GM19372 (cell line): ENCODE measurements around the gene LGI2.

Experiments used
- ATAC-seq: cut with Tn5 transposase; IDR thresholded peaks from one replicate; pipeline ENCODE4 v1.9.1; 2021; ENCODE audit warnings: mild to moderate bottlenecking, low read depth, moderate library complexity; ENCODE audit not compliant: unreplicated experiment

The LGI2 gene

DNA sequence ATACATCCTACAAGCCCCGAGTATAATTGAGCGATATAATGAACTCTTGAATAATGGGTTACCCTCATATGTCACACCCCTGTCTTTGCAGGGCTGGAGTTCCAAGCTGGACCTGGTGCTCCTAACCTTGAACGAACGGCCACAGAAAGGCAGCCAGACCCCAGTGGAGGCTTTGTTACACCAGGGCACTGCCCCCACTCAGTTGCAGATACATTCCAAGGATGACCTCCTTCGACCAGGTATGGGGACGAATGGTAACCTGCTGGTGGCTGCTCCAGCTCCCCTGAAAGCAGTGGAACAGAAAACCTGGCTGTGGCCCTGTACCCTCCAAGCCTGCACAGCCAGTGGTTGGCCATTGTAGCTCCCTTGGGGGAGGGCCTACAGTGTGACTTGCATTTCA is 61.3 kb downstream of the LGI2 start:
- no peak for ATAC-seq

DNA sequence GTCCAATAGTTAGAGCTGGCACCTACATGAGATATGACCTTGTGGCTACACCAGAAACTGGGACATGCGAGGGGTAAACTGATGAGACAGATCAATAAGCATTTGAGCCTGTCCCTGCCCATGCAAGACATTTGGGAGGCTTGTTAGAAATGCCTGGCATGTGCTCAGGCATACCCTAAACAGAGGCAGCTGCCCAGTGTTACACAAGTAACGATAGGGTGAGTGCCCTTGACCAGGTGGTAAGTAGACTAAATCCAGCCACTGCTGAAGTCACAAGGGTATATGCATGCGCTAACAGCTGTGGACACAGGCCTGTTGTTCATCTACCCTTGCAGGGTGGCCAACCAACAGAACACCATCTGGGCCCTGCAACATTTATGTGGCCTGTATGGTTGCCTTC is 61.8 kb downstream of the LGI2 start:
- no peak for ATAC-seq

DNA sequence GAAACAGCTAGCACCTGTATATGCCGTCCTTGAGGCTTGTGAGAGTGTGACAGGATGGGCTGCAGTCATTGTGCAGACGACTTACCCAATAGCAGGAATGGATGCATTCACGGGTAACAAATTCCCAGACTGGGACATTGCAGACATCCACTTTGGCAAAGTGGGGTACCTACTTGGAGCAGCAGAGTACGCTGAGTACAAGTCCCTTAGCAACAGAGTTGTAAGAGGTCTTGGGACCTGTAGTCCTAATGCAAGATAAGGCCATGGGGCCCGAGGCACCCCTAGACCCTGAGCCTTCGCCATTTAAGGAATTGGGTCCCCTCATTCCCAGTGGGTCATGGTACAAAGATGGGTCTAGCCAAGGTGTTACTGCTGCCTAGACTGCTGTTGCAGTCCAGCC is 62.5 kb downstream of the LGI2 start:
- no peak for ATAC-seq

DNA sequence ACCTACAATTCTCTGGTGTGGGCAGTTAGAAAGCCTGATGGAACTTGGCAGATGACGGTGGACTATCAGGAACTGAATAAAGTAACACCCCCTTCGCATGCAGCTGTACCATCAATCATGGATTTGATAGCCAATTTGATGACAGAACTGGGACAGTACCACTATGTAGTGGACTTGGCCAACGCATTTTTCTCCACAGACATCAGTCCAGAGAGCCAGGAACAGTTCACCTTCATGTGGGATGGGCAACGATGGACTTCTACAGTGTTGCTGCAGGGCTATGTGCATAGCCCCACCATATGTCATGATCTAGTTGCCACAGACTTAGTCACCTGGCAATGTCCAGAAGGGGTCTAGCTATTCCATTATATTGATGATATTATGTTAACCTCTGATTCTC is 63.4 kb downstream of the LGI2 start:
- no peak for ATAC-seq

DNA sequence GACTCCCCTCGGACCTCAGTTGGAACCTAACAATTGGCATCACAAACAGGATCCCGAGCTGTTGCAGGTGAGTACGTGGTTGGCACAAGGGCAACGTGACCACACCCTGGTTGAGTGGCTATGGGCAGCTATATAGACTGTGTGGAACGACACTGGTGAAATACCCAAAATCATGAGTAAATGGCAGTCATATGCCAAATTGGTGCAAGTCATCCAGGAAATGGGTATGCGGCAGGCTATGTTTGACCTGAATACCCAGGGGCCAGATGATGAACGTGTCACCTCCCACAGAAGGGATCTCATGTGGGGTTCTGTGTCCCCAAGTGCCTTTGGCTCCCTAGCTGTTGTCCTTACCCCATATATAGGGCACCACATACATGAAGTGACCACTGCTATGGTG is 64.7 kb downstream of the LGI2 start:
- ATAC-seq = no peak

DNA sequence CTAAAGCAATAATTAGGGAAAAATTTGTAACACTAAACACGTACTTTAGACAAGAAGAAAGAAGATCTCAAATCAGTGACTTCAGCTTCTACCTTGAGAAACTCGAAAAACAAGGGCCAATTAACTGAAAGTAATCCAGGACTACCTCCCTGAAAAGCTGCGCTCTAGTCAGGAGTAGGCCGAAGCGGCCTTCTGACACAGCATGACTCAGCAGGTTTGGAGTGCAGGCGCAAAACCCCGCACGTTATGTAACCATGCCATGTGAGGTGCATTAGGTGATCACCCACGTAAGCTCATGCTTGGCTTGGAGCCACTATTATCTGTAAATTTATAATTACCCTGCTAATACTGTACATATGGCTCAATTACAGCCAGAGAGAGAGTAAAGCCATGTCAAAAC is 65.1 kb downstream of the LGI2 start:
- ATAC-seq = no peak

DNA sequence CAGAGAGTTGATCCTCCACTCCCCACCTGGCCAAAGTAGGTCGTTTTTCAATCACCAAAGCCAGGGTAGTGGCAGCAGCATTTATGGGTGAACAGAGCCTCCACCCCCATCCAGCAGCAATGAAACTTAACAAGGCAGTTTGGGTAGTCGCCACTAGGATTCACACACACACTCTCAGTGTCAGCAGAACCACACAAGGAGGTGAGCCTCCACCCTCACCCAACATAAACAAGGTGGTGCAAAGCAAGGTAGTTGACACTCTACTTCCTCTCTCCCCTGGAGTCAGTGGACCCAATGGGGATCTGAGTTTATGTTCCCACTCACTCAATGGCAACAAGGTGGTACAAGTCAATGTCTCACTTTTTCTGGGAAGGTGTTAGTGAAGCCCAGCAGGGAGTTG is 67.5 kb downstream of the LGI2 start:
- ATAC-seq = no peak

DNA sequence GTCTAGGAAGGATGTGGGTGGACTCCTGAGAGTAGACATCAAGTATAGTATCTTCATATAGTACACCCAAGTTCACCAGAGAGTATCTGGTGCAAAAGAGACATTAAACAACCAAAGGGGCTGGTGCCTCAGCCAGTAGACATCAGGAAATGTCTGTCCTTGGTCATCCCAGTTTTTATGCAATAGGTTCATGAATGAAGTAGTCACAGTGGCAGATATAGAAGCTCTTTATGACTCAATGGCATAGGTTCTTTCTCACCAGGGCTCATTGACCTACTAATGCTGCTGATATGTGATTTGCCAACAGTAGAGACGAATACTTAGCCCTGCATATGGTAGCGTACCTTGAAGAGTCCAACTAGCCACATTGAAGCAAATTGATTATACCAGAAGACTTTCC is 72.9 kb downstream of the LGI2 start:
- ATAC-seq = no peak

DNA sequence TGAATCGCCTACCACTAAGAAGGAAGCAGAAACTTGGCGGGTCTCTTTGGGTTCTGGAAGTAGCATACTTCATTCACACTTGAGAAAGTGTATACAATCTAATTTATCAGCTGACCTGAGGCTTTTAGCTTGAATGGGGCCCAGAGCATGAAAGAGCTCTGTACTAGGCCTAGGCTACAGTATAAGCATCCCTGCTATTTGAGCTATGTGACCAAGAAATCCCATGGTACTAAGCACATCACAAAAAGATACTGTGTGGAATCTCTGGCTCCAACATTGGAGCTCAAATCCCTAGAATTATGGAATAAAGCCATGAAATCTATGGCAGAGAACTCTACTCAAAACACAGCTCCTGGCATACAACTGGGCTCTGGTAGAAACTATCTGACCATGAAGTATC is 74.0 kb downstream of the LGI2 start:
- ATAC-seq = no peak

DNA sequence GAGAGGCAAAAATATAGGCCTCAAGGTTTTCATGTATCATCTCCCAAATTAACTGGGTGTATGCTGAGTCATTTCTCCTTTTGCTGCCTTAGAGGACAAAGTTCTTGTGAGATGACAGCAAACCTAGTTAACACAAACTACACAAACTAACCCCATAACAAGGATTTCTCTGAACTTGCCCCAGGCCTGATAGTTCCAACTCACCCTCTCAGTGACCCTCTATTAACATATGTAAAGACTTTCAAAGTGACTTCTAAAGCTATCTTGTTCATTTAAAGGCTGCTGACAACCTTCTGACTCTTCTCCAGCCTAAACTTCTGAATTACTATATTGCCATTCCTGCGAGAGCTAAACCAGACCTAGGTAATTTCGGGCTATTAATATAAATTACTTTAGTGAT is 74.7 kb downstream of the LGI2 start:
- ATAC-seq = no peak

DNA sequence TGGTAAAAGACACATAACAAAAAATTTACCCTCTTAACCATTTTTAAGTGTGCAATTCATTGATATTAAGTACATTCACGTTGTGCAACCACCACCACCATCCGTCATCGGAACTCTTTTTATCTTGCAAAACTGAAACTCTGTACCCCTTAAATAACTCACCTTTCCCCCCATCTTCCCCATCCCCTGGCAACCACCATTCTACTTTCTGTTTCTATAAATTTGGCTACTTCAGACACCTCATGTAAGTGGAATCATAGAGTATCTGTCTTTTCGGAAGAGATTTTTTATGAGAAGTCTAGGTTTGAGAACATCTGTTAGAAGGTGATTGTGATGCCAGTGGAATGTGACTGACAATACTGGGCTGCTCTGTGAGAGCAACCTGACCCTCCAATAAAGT is 78.1 kb downstream of the LGI2 start:
- no peak for ATAC-seq

DNA sequence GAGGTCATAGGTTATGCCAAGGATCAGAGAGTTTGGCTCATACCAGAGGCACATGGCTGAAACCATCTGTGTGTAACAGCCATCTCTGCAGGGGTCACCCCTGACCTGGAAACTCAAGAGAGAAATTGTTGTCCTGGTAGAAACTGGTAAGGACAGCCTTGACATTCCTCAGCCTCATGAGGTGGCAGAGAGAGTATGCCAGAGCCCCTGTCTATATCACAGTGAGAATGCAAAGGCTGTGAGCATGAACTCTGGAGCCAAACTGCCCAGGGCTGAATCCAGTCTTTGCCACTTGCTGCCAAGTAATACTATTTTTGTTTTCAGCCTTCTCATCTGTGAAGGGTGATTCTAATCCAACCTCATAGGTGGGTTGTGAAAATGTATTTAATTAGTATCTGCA is 80.8 kb downstream of the LGI2 start:
- ATAC-seq = no peak
